Measurements from ENCODE around the gene TMEM219. TPM values are rescaled to one million over a fixed set of nuclear protein-coding genes. Genes with fewer than 3 reads are reported as not detected.

The TMEM219 gene
- total and polyA plus RNA-seq, 9 of the 15 experiments (the other 6 are each of a cell fraction or from before 2014, with no cell fraction given): 35.3 to 62.8 (median 55.5) TPM

DNA sequence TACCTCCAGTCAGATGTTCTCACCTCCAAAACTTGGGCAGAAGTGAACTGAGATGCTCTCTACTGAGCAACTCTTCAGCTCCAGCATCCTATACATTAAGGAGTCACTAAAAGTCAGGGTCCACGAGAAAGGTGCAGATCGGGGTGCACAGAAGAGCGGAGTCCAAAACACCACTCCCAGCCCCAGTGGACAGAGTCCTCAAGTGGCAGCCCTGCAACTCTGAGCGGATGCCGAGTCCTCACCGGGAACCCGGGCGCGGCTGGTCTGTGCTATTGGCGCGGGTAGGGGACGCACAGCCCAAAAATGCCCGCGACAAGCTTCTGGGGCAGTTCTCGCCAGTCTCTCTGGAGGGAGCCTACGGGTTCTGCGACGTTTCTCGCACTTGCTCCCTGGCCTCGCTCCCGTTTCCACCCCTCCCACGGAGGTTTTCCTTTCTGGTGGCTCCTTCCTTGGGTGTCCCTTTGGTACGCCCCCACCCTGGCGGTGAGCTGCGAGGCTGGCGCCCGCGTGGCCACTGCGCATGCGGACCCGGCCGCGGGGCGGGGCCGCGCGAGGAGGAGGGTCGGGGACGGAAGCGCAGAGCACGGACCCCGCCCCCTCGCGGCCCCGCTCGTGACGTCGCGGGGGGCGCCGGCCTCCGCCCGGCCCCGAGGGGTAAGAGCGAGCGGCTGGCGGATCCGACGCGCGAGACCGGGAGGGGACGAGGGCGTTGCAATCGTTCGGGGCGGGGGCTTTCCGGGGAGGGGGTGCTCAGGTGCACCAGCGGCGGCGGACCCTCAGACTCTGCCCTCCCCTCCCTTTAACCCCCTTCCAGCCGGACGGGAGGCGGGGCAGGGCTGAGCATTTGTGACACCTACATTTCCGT, at the start of gene TMEM219 (continued):
- peak; percentile 70; the same call in 1 of the 2 replicates for TF ChIP-seq KLF13 (tag; IDR thresholded peaks at IDR 0.05; ENCODE audit: borderline replicate concordance, low read depth)
- TF ChIP-seq TAF15 (IDR thresholded peaks at IDR 0.05; ENCODE audit: low read depth, low read length): no peak
- TF ChIP-seq ZBTB17 (CRISPR knock-in tag; IDR thresholded peaks at IDR 0.05): no peak
- TF ChIP-seq GABPB1 (CRISPR knock-in tag; IDR thresholded peaks at IDR 0.05): peak; percentile 51; the same call in 1 of the 2 replicates
- peak; percentile 52; the same call in 1 of the 2 replicates for TF ChIP-seq ZNF263 (CRISPR knock-in tag; IDR thresholded peaks at IDR 0.05; ENCODE audit: borderline replicate concordance)
- no peak for TF ChIP-seq FOXP1 (CRISPR knock-in tag; IDR thresholded peaks at IDR 0.05)
- no peak for TF ChIP-seq FOXA1 (IDR thresholded peaks at IDR 0.05; ENCODE audit: borderline replicate concordance)
- TF ChIP-seq, protein P1, sequence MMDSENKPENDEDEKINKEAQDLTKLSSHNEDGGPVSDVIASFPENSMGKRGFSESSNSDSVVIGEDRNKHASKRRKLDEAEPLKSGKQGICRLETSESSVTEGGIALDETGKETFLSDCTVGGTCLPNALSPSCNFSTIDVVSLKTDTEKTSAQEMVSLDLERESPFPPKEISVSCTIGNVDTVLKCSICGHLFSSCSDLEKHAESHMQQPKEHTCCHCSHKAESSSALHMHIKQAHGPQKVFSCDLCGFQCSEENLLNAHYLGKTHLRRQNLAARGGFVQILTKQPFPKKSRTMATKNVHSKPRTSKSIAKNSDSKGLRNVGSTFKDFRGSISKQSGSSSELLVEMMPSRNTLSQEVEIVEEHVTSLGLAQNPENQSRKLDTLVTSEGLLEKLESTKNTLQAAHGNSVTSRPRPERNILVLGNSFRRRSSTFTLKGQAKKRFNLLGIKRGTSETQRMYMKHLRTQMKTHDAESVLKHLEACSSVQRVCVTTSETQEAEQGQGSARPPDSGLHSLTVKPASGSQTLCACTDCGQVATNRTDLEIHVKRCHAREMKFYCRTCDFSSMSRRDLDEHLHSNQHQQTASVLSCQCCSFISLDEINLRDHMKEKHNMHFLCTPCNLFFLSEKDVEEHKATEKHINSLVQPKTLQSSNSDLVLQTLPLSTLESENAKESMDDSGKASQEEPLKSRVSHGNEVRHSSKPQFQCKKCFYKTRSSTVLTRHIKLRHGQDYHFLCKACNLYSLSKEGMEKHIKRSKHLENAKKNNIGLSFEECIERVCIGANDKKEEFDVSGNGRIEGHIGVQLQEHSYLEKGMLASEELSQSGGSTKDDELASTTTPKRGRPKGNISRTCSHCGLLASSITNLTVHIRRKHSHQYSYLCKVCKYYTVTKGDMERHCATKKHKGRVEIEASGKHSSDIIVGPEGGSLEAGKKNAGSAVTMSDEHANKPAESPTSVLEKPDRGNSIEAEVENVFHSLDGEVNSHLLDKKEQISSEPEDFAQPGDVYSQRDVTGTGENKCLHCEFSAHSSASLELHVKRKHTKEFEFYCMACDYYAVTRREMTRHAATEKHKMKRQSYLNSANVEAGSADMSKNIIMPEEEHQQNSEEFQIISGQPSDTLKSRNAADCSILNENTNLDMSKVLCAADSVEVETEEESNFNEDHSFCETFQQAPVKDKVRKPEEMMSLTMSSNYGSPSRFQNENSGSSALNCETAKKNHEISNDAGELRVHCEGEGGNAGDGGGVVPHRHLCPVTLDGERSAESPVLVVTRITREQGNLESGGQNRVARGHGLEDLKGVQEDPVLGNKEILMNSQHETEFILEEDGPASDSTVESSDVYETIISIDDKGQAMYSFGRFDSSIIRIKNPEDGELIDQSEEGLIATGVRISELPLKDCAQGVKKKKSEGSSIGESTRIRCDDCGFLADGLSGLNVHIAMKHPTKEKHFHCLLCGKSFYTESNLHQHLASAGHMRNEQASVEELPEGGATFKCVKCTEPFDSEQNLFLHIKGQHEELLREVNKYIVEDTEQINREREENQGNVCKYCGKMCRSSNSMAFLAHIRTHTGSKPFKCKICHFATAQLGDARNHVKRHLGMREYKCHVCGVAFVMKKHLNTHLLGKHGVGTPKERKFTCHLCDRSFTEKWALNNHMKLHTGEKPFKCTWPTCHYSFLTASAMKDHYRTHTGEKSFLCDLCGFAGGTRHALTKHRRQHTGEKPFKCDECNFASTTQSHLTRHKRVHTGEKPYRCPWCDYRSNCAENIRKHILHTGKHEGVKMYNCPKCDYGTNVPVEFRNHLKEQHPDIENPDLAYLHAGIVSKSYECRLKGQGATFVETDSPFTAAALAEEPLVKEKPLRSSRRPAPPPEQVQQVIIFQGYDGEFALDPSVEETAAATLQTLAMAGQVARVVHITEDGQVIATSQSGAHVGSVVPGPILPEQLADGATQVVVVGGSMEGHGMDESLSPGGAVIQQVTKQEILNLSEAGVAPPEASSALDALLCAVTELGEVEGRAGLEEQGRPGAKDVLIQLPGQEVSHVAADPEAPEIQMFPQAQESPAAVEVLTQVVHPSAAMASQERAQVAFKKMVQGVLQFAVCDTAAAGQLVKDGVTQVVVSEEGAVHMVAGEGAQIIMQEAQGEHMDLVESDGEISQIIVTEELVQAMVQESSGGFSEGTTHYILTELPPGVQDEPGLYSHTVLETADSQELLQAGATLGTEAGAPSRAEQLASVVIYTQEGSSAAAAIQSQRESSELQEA (IDR thresholded peaks at IDR 0.05; ENCODE audit: low read depth): peak; percentile 32; the same call in 1 of the 2 replicates
- peak; percentile 74 for TF ChIP-seq EGR1 (conservative IDR thresholded peaks at IDR 0.05)
- TF ChIP-seq TCF7L2 (IDR thresholded peaks at IDR 0.05; ENCODE audit: low read depth, low read length): peak; percentile 84
- no peak for TF ChIP-seq FOS (IDR thresholded peaks at IDR 0.05; ENCODE audit: extremely low read depth, insufficient read length)
- no peak for TF ChIP-seq ZKSCAN3 (CRISPR knock-in tag; IDR thresholded peaks at IDR 0.05)
- TF ChIP-seq MTA3 (IDR thresholded peaks at IDR 0.05; ENCODE audit: borderline replicate concordance): peak; percentile 93; the same call in 1 of the 2 replicates
- TF ChIP-seq, protein P2, sequence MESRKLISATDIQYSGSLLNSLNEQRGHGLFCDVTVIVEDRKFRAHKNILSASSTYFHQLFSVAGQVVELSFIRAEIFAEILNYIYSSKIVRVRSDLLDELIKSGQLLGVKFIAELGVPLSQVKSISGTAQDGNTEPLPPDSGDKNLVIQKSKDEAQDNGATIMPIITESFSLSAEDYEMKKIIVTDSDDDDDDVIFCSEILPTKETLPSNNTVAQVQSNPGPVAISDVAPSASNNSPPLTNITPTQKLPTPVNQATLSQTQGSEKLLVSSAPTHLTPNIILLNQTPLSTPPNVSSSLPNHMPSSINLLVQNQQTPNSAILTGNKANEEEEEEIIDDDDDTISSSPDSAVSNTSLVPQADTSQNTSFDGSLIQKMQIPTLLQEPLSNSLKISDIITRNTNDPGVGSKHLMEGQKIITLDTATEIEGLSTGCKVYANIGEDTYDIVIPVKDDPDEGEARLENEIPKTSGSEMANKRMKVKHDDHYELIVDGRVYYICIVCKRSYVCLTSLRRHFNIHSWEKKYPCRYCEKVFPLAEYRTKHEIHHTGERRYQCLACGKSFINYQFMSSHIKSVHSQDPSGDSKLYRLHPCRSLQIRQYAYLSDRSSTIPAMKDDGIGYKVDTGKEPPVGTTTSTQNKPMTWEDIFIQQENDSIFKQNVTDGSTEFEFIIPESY (CRISPR knock-in tag; IDR thresholded peaks at IDR 0.05): peak; percentile 52; the same call in 1 of the 2 replicates
- no peak for TF ChIP-seq MTA1 (IDR thresholded peaks at IDR 0.05; ENCODE audit: borderline replicate concordance)
- TF ChIP-seq, protein P3, sequence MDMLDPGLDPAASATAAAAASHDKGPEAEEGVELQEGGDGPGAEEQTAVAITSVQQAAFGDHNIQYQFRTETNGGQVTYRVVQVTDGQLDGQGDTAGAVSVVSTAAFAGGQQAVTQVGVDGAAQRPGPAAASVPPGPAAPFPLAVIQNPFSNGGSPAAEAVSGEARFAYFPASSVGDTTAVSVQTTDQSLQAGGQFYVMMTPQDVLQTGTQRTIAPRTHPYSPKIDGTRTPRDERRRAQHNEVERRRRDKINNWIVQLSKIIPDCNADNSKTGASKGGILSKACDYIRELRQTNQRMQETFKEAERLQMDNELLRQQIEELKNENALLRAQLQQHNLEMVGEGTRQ (CRISPR knock-in tag; IDR thresholded peaks at IDR 0.05): 0 out of 2 replicates have a peak, but pooled peaks have one; percentile 19
